Activated CD4-positive, alpha-beta T cell treated with anti-CD3 and anti-CD28 coated beads for 24 hours (primary cell): ENCODE results near the gene ALOX15B.
"Not testable (repeated sequence)": the region's sequence is repeated elsewhere in the genome, so short reads cannot be mapped to it uniquely, and the experiment has no call there.

Experiments used
- DNase-seq, 2 donors: peaks; one replicate each; pipeline ENCODE4 v3.0.0-alpha.2; 2020; ENCODE audit warnings: low read depth in 2 of 2

Gene ALOX15B

GRCh38 chr17:8062807-8063483 is 24.1 kb downstream of the ALOX15B start:
- no peak for DNase-seq

DNA sequence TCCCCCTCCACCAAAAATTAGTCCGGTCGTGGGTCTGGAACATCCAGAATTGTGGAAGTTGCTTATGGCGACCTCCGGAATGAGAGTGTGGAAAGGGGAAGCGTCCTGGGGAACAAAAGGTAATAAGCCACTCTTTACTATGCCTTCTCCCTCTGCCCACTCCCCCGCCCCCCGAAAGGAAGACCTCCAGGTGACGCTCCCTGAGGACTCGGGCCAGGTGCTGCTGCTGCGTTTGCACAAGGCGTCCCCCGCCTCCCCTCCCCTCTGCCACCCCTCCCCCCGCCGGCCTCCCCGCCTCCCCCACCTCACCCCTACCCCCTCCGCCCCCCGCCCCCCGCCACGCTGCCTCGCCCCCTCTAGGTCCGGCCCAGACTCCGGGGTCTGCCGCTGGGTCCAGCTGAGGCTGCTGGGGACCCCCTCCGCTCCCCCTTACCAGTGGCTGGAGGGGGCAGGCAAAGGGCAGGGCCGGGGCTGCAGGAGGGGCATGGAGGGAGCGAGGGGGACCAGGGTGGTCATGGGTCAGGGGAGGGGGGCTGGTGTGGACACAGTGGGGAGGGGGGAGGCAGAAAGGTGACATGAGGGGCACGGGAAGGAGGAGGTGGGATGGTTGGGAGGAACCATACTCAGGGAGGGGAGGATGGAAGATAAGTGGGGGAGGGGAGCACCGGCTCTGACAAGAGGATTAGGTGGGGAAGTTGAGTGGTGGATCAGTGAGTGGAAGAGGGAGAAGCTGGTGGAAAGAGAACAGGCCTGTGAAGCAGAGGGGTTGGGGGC is 25.1 kb downstream of the ALOX15B start:
- DNase-seq, result no peak

- DNase-seq, result no peak
These were observed 25.7 kb downstream of the ALOX15B start for GRCh38 chr17:8064561-8065019.

GRCh38 chr17:8066841-8067775 is 28.2 kb downstream of the ALOX15B start:
- no peak for DNase-seq

GRCh38 chr17:8067806-8068205 is 28.9 kb downstream of the ALOX15B start:
- no peak for DNase-seq

- no peak for DNase-seq
These were observed 30.1 kb downstream of the ALOX15B start for GRCh38 chr17:8068736-8069586.

- DNase-seq, result no peak
These were observed 30.7 kb downstream of the ALOX15B start for GRCh38 chr17:8069587-8069860.

DNA sequence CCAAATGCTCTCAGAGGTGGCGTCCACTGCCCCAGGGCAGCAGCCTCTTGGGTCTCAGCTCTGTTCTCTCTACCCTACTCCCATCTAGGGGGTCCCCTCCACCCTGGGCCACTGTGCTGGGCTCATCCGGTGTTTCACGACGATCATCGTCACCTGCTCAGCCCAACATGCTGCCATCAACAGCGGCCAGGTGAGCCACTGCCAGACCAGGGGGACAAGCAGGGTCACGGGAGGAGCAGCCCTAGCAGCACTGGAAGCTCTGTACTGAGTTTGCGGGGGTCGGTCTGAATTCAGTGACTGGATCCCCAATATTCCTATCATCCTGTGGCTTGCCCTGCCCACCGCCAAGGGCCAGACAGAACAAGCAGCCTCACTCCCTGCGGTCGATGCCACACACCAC is 32.6 kb downstream of the ALOX15B start:
- DNase-seq, result no peak

- DNase-seq, result no peak
These were observed 33.5 kb downstream of the ALOX15B start for GRCh38 chr17:8072341-8072728.

DNA sequence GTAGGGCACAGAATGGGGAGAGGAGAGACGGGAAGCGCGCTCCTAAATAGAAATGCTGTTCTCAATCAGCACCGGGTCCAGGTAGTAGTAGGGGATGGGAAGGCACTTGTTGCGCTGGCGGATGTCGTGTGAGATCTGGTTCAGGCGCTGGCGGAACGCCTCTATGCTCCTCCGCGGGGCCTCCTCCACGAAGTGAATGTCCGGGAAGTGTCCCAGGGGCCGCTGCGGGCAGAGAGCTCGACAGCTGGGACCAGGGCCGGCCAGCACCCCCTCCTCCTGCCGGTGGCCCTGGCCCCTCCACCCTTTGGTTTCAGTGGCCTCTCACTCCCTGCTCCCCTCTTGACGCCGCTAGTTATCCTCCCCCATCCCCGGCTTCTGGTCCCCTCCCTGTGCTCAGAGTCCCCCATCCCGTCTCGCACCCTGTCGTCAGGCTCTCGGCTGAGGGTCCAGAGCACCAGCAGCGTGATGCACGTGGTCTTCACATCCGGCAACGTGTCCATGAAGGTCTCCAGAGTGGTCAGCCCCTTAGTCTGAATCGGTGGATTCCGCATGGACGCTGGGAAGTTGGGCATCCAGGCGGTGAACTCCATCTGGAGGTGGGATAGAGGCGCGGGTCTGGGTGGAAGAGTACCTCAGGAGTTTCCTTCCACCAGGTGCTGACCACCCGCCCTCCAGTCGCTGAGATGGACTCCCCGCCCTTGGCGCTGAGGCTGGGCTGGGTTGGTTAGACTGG is 34.0 kb downstream of the ALOX15B start:
- DNase-seq, result no peak

- DNase-seq, result peak; percentile 81 to 86
These were observed 35.0 kb downstream of the ALOX15B start for GRCh38 chr17:8073627-8074484.

DNA sequence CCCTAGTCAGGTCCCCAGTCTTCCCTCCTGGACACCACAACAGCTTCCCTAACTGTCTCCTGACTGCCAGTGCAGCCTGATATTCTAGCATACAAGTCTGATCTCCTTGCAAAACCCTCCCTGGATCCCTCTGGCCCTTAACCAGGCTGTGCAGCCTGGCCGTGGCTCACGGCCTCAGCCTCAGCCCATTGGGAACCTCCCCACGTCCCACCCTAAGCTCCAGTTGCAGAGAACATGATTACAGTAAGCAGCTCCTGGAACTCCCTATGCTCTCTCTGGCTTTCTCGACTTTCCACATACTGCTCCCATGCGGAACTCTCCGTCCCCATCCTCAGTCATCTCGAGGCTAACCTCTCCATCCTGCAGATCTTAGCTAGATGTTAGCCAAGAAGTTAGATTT is 35.7 kb downstream of the ALOX15B start:
- no peak for DNase-seq

DNA sequence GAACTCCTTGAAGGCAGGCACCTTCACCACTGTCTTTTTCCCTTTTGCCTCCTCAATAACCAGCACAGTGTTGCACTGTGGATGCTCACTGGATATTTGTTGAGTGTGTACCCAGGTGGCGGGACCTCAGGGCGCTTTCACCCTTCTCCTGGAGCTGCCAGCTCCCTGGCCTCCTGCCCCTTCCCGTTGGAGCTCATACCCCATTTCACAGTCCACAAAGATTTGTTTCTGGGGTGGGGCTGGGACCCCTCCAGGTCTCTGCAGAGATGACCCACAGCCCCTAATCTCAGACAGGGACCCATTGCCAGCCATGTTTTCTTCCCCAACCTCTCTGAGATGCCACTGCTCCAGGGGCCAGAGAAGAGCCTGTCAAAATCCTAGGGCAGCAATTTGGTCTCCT is 36.2 kb downstream of the ALOX15B start:
- no peak for DNase-seq

DNA sequence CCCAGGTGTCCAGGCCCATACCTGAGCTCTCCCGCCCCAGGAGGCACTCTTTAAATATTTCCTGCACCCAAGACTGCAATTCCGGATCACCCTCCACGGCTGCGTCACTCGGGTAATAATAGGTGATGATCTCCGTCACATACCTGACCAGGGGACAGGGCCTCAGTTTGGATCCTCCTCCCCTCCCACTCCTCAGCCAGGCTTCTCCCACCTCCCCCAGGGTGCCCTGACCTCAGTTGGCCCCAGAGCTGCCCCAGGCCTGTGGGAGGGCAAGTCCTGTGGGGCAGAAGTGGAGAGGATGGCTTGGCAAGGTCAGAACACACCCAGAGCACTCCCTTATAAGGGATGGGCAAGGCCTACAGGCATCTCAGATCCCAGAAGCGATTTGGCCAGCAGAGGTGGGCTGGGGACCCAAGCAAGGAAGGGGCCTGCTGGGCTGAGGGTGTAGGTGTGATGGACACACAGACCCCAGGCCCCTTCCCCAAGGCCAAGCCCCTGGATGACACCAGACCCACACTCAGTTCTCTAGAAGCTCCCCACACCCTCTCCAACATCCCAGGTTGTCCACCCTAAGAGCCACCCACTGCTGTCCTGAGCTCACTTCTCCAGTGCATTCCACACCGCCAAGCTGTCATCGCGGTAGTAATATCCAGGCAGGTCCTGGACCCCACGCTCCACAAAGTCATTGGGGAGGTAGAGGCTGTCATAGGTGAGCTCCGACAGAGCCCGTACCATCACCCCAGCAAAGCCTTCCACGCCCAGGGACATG is 36.9 kb downstream of the ALOX15B start:
- DNase-seq, result no peak

DNA sequence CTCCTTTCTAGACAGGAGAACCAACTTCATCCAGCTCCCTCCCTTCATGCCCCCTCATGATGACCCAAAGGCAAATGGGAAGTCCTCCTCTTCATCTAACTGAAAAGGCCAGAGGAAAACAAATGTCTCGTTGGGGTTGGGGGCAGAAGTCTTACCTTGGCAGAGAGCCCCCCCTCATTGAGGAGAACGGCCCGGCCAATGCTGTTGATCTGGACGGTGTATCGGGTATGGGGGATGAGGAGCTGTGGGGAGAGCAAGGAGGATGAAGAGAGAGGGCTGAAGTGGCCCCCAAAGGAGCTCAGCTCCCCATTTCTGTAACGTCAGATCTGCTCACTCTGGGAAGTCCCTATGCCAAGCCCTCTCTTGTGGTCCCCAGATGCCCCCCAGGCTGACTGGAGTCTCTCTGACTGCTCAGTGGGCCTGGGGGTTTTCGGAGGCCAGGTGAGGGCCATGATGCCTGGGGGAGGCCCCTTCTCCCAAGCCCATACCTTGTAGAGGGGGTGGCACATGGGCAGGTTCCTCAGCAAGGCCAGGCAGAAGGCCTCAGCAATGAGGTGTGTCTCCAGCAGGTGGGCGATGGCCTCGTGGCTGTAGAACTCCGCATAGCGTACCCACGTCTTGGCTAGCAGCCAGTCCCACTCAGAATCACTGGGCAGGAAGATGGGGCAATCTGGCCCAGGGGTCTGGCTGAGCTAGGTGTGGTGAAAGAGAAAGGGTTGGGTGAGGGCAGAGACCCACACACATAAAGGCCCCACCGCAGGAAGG is 37.8 kb downstream of the ALOX15B start:
- no peak for DNase-seq

- not testable (repeated sequence) for DNase-seq
These were observed 39.1 kb downstream of the ALOX15B start for GRCh38 chr17:8077939-8078338.

- DNase-seq, result peak; percentile 66 to 75
These were observed 40.7 kb downstream of the ALOX15B start for GRCh38 chr17:8079291-8080207.
